GM12878 (cell line): ENCODE data around the gene NGFR.

Source experiments
- CTCF ChIP-seq, 3 experiments: IDR thresholded peaks in 2 of 3; conservative IDR thresholded peaks in 1 of 3; 2 replicates each; pipeline ENCODE4 v1.5.1; 2011; ENCODE audit warnings: low read depth in 3 of 3, low read length in 3 of 3, mild to moderate bottlenecking in 3 of 3, control low read depth in 2 of 3, moderate library complexity in 2 of 3, inconsistent platforms in 1 of 3, mixed read lengths in 1 of 3; ENCODE audit not compliant: control insufficient read depth in 2 of 3, insufficient read depth in 1 of 3; ENCODE audit errors: extremely low read depth in 1 of 3
- DPF2 ChIP-seq: fragments of 450-650 bp; IDR thresholded peaks from 2 replicates; pipeline ENCODE4 v1.6.1; 2017; ENCODE audit warnings: mild to moderate bottlenecking
- EGR1 ChIP-seq, 2 experiments: IDR thresholded peaks; 1 replicate in 1 of 2; 2 replicates in 1 of 2; pipeline ENCODE4 v1.6.1; 2011 to 2012; ENCODE audit warnings: low read depth in 2 of 2, low read length in 2 of 2, borderline replicate concordance in 1 of 2, mild to moderate bottlenecking in 1 of 2, moderate library complexity in 1 of 2
- ESRRA ChIP-seq: IDR thresholded peaks from 2 replicates; pipeline ENCODE4 v1.6.1; 2012; ENCODE audit warnings: mild to moderate bottlenecking, low read length, improper control_type of control experiment
- HDAC2 ChIP-seq: fragments of 200-600 bp; sonication (generic); IDR thresholded peaks from 2 replicates; pipeline ENCODE4 v1.6.1; 2017
- MXI1 ChIP-seq: fragments of 150-350 bp; IDR thresholded peaks from 2 replicates; pipeline ENCODE4 v1.6.1; 2011; ENCODE audit warnings: low read depth, mild to moderate bottlenecking, inconsistent platforms, low read length, improper control_type of control experiment
- RAD51 ChIP-seq: fragments of 450-650 bp; IDR thresholded peaks from 2 replicates; pipeline ENCODE4 v1.6.1; 2016; ENCODE audit warnings: moderate library complexity, mild to moderate bottlenecking, inconsistent platforms
- SP1 ChIP-seq: IDR thresholded peaks from one replicate; pipeline ENCODE4 v1.6.1; 2011; ENCODE audit warnings: low read depth, low read length
- USF2 ChIP-seq: IDR thresholded peaks from 2 replicates; pipeline ENCODE4 v1.6.1; 2011; ENCODE audit warnings: low read depth, low read length, improper control_type of control experiment, borderline replicate concordance
- YY1 ChIP-seq: IDR thresholded peaks from 2 replicates; pipeline ENCODE4 v1.6.1; 2011; ENCODE audit warnings: low read depth, mild to moderate bottlenecking, low read length
- ZNF274 ChIP-seq: IDR thresholded peaks from one replicate; pipeline ENCODE4 v1.8.0; 2011; ENCODE audit not compliant: insufficient read length, insufficient read depth

GRCh38 chr17:49480836-49481615 is 14.1 kb upstream of the NGFR start:
- TF ChIP-seq DPF2 (no peak), HDAC2 (no peak), CTCF (IDR thresholded peaks at IDR 0.05 in 2 of 3, conservative IDR thresholded peaks at IDR 0.05 in 1 of 3; ENCODE audit: control insufficient read depth in 2 of 3, extremely low read depth in 1 of 3, insufficient read depth in 1 of 3, low read depth in 3 of 3, low read length in 3 of 3) (no peak), SP1 (no peak), YY1 (no peak), ESRRA (no peak), MXI1 (no peak), RAD51 (no peak), EGR1 (IDR thresholded peaks at IDR 0.05; ENCODE audit: borderline replicate concordance in 1 of 2, low read depth in 2 of 2, low read length in 2 of 2) (no peak), USF2 (no peak), ZNF274 (no peak)
